Kidney epithelial cell (primary cell): Measurements from ENCODE around the gene KRTAP2-4. TPM values are rescaled to one million over a fixed set of nuclear protein-coding genes. Genes with fewer than 3 reads are reported as not detected.
A peak's percentile ranks its signal among the peaks of the same experiment; 100 is the strongest.
"Not testable (repeated sequence)": the region's sequence is repeated elsewhere in the genome, so short reads cannot be mapped to it uniquely, and the experiment has no call there.

Experiments used
- DNase-seq: peaks from one replicate; pipeline ENCODE4 v3.0.0-alpha.2; 2010; ENCODE audit warnings: low read depth
- H3K27me3 ChIP-seq: 2 replicates; pipeline ENCODE4 v1.6.0; 2011; ENCODE audit warnings: low read length; ENCODE audit not compliant: control insufficient read depth, insufficient read depth
- H3K36me3 ChIP-seq: 2 replicates; pipeline ENCODE4 v1.5.1; 2011; ENCODE audit warnings: low read length; ENCODE audit not compliant: control insufficient read depth, insufficient read depth
- H3K4me3 ChIP-seq: 2 replicates; pipeline ENCODE4 v1.5.1; 2011; ENCODE audit warnings: low read depth, mild to moderate bottlenecking, control low read depth, low read length
- CTCF ChIP-seq: IDR thresholded peaks from 2 replicates; pipeline ENCODE4 v1.5.1; 2011; ENCODE audit warnings: mild to moderate bottlenecking, moderate library complexity, low read length, control low read depth, inconsistent platforms; ENCODE audit not compliant: insufficient read depth, poor library complexity, severe bottlenecking
- total RNA-seq: library from RNA; depleted of rRNA; stranded (reverse); fragments of >200 nt; gene quantifications from 2 replicates; pipeline ENCODE4 v1.2.3, GENCODE V29; 2015

The KRTAP2-4 gene, protein sequence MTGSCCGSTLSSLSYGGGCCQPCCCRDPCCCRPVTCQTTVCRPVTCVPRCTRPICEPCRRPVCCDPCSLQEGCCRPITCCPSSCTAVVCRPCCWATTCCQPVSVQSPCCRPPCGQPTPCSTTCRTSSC
- not detected in 2 replicates for total RNA-seq

DNA sequence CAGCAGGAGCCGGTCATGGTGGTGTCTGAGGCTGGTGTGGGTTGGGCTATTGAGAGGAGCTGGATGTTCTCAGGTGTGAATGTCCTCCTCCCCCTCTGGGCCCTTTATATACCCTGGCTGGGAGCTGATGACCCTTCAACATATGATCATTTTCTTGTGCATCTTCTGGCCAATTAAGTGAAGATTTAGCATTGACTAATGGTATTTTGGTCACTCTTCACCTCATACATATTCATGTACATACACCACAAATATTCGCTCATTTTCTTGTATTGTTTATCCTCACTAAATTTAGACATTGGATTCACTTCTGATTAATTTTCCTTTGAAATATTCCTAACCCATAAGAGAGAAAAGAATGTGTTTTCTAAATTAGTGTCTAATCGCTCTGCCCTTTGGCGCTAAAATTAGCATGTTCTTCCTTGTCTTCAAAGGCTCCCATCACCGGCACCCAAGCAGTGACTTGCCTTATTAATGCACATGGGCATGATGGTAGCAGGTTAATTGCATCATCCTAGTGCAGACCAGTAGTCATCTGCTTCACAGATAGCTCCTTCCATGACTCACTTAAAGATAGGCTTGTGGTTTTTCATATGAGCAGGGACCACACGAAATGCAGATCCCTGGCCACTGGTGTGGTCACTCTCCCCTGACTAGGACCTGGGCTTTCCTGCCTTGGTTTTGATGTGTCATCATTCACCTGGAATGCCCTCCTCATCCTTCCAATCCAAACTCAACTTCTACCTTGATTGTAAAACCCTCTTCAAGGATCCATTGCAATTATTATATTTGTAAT, at the start of gene KRTAP2-4:
KRTAP2-4 (minus strand) TSS at position 51 of the 796 bp plus-strand sequence; CDS start at position 17, 34 bp downstream.
- DNase-seq, result peak; percentile 87
- Histone ChIP-seq H3K36me3 (no peaks in the 10 kb centered on the region), H3K4me3 (no peak within 1 kb of the TSS), H3K27me3 (no peaks in the 10 kb centered on the region)
- no peak for TF ChIP-seq CTCF

- DNase-seq, result no peak
- no peaks in the 10 kb centered on the region for H3K36me3 ChIP-seq
- no peak for TF ChIP-seq CTCF
- H3K4me3 ChIP-seq, result no peak overlapping the region
- no peaks in the 10 kb centered on the region for H3K27me3 ChIP-seq
Measured at GRCh38 chr17:41111151-41111885, 45.6 kb upstream of the KRTAP2-4 start.

- H3K27me3 ChIP-seq, DNase-seq, H3K36me3 ChIP-seq, H3K4me3 ChIP-seq: not testable (repeated sequence)
Measured at GRCh38 chr17:41108728-41109386, 43.2 kb upstream of the KRTAP2-4 start.

DNA sequence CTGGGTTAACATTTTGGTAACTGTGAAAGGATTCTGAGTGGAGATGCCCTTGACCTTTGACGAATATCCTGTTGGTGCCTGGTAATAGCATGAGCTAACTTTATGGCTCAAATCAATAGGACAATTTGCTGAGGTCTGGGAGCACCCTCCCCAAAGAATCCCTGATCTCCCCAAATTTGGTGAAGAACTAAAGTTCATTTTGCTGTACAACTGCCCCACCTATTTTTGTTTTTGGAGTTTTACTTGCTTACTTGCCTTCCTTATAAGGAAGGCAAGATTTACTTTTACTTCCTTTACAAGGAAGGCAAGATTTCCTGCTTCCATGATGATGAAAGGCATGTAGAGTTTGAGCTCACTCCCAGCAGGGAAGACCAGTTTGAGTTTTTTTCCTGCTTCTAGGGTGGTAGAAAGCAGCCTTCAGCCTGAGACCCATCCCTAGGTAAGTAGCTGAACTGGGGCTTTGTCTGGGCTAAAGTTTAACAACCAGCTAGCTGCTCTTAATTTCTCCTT, 42.3 kb upstream of the KRTAP2-4 start:
- DNase-seq, result no peak
- Histone ChIP-seq H3K27me3 (no peaks in the 10 kb centered on the region), H3K4me3 (no peak overlapping the region), H3K36me3 (no peaks in the 10 kb centered on the region)
- TF ChIP-seq CTCF, result no peak

- not testable (repeated sequence) for H3K36me3 ChIP-seq, H3K4me3 ChIP-seq, DNase-seq, H3K27me3 ChIP-seq
Measured at GRCh38 chr17:41105347-41105746, 39.7 kb upstream of the KRTAP2-4 start, which contains the start of gene KRTAP4-9. Gene KRTAP4-9, plus strand, starts transcription at chr17:41105389. Its CDS starts 0 bp downstream, at chr17:41105389.

- H3K27me3 ChIP-seq, H3K36me3 ChIP-seq, H3K4me3 ChIP-seq: not testable (repeated sequence)
- DNase-seq, result peak; percentile 29
Measured at GRCh38 chr17:41104386-41105038, 38.8 kb upstream of the KRTAP2-4 start.

DNA sequence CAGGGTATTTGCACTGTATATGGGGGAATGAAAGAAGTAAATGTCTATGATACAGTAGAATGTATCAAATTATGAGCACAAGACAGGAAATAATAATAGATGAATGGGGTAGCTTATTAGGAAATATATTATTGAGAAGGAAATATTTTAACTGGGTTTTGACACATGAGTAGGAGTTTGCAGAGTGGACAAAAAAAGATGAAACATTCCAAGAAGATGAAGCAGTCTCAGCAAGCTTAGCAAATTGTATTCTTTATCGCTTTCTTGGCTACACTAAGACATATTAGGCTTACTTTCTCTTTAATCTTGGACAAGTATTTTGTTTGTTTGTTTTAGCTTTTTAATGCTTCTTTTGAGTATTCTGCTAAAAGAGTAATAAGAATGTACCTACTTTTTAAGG, 38.2 kb upstream of the KRTAP2-4 start:
- DNase-seq, result no peak
- Histone ChIP-seq H3K4me3 (no peak overlapping the region), H3K36me3 (no peaks in the 10 kb centered on the region), H3K27me3 (no peaks in the 10 kb centered on the region)
- TF ChIP-seq CTCF, result no peak
